Measurements from ENCODE around the gene ZDHHC16.
"Not testable (repeated sequence)": the region's sequence is repeated elsewhere in the genome, so short reads cannot be mapped to it uniquely, and the experiment has no call there.

Gene ZDHHC16

GRCh38 chr10:97423757-97424098, 22.2 kb upstream of the ZDHHC16 start:
- not testable (repeated sequence) for ATAC-seq (replicated peaks); H3K27ac Mint-ChIP-seq; H3K4me3 Mint-ChIP-seq; H3K9me3 Mint-ChIP-seq; DNase-seq; H3K27me3 Mint-ChIP-seq
- H3K36me3 Mint-ChIP-seq: peaks cover 9 to 20% of the 10 kb centered on the region in 2 donors
- H3K4me1 Mint-ChIP-seq: peaks cover 18 to 45% of the 10 kb centered on the region in 2 donors

- H3K9me3 Mint-ChIP-seq: no peaks in the 10 kb centered on the region
- H3K27ac Mint-ChIP-seq: peak within 1 kb of the TSS; percentile 95
- H3K4me1 Mint-ChIP-seq: peaks cover 15 to 40% of the 10 kb centered on the region in 2 donors
- H3K27me3 Mint-ChIP-seq: no peaks in the 10 kb centered on the region
- peak within 1 kb of the TSS; percentile 86 to 89 for H3K4me3 Mint-ChIP-seq
- peaks cover 8 to 20% of the 10 kb centered on the region in 2 donors for H3K36me3 Mint-ChIP-seq
- peak; percentile 97 for DNase-seq
- peak; percentile 91 to 94 for ATAC-seq (replicated peaks)
Observed at GRCh38 chr10:97425964-97426775, 19.8 kb upstream of the ZDHHC16 start, which contains the start of gene PGAM1. Gene PGAM1 (plus strand): TSS chr10:97426191. CDS start chr10:97426308, 117 bp downstream.

- H3K27me3 Mint-ChIP-seq: no peaks in the 10 kb centered on the region
- H3K4me3 Mint-ChIP-seq: peak overlapping the region; percentile 86 to 89
- H3K4me1 Mint-ChIP-seq: peaks cover 13 to 40% of the 10 kb centered on the region in 2 donors
- H3K27ac Mint-ChIP-seq: peak overlapping the region; percentile 95
- ATAC-seq (replicated peaks) (no peak), DNase-seq (no peak)
- H3K36me3 Mint-ChIP-seq: peaks cover 8 to 26% of the 10 kb centered on the region in 2 donors
- no peaks in the 10 kb centered on the region for H3K9me3 Mint-ChIP-seq
Observed at GRCh38 chr10:97426776-97427570, 19.0 kb upstream of the ZDHHC16 start.

GRCh38 chr10:97427571-97428179, 18.3 kb upstream of the ZDHHC16 start:
- H3K27me3 Mint-ChIP-seq: no peaks in the 10 kb centered on the region
- H3K4me3 Mint-ChIP-seq: peak overlapping the region; percentile 86 to 89
- ATAC-seq (replicated peaks): no peak
- H3K4me1 Mint-ChIP-seq: peaks cover 13 to 40% of the 10 kb centered on the region in 2 donors
- peak overlapping the region; percentile 95 for H3K27ac Mint-ChIP-seq
- no peak for DNase-seq
- peaks cover 11 to 28% of the 10 kb centered on the region in 2 donors for H3K36me3 Mint-ChIP-seq
- H3K9me3 Mint-ChIP-seq: no peaks in the 10 kb centered on the region

- ATAC-seq (replicated peaks) (no peak), DNase-seq (no peak)
- H3K4me3 Mint-ChIP-seq: peak overlapping the region; percentile 58 to 62
- peaks cover 10 to 34% of the 10 kb centered on the region in 2 donors for H3K4me1 Mint-ChIP-seq
- no peaks in the 10 kb centered on the region for H3K27me3 Mint-ChIP-seq
- no peaks in the 10 kb centered on the region for H3K9me3 Mint-ChIP-seq
- H3K36me3 Mint-ChIP-seq: peaks cover 13 to 32% of the 10 kb centered on the region in 2 donors
- no peak overlapping the region for H3K27ac Mint-ChIP-seq
Observed at GRCh38 chr10:97428572-97428981, 17.4 kb upstream of the ZDHHC16 start.

- Mint-ChIP-seq H3K4me3 (no peak overlapping the region), H3K9me3 (no peaks in the 10 kb centered on the region), H3K27me3 (no peaks in the 10 kb centered on the region), H3K4me1 (peaks cover 0 to 4% of the 10 kb centered on the region in 2 donors), H3K36me3 (peaks cover 21 to 32% of the 10 kb centered on the region in 2 donors), H3K27ac (no peak overlapping the region)
- ATAC-seq (replicated peaks) (no peak), DNase-seq (no peak)
Observed at GRCh38 chr10:97434055-97434454, 11.9 kb upstream of the ZDHHC16 start.

- no peak overlapping the region for H3K4me3 Mint-ChIP-seq
- H3K36me3 Mint-ChIP-seq: peaks cover 21 to 33% of the 10 kb centered on the region in 2 donors
- H3K27me3 Mint-ChIP-seq: no peaks in the 10 kb centered on the region
- peak; percentile 22 to 33 for ATAC-seq (replicated peaks)
- H3K9me3 Mint-ChIP-seq: no peaks in the 10 kb centered on the region
- no peaks in the 10 kb centered on the region for H3K4me1 Mint-ChIP-seq
- DNase-seq: no peak
- H3K27ac Mint-ChIP-seq: peak overlapping the region; percentile 14
Observed at GRCh38 chr10:97434557-97434956, 11.4 kb upstream of the ZDHHC16 start.

GRCh38 chr10:97435211-97435610, 10.8 kb upstream of the ZDHHC16 start:
- Mint-ChIP-seq H3K36me3 (peaks cover 21 to 36% of the 10 kb centered on the region in 2 donors), H3K9me3 (no peaks in the 10 kb centered on the region), H3K27me3 (no peaks in the 10 kb centered on the region), H3K27ac (no peak overlapping the region), H3K4me3 (no peak overlapping the region), H3K4me1 (no peaks in the 10 kb centered on the region)
- no peak for ATAC-seq (replicated peaks)
- no peak for DNase-seq

GRCh38 chr10:97442277-97442676, 3.7 kb upstream of the ZDHHC16 start:
- H3K9me3 Mint-ChIP-seq: no peaks in the 10 kb centered on the region
- peaks cover 15 to 18% of the 10 kb centered on the region in 2 donors for H3K36me3 Mint-ChIP-seq
- H3K4me3 Mint-ChIP-seq: no peak overlapping the region
- DNase-seq (no peak), ATAC-seq (replicated peaks) (no peak)
- peaks cover 12 to 32% of the 10 kb centered on the region in 2 donors for H3K4me1 Mint-ChIP-seq
- H3K27ac Mint-ChIP-seq: no peak overlapping the region
- H3K27me3 Mint-ChIP-seq: no peaks in the 10 kb centered on the region

GRCh38 chr10:97444212-97444611, 1.8 kb upstream of the ZDHHC16 start:
- ATAC-seq (replicated peaks): no peak
- Mint-ChIP-seq H3K4me1 (peaks cover 16 to 51% of the 10 kb centered on the region in 2 donors), H3K27ac (peak overlapping the region; percentile 70)

GRCh38 chr10:97445357-97445721, 636 bp upstream of the ZDHHC16 start:
- H3K27ac Mint-ChIP-seq: peak overlapping the region; percentile 97
- peak; percentile 2 to 3 for ATAC-seq (replicated peaks)
- peak overlapping the region; percentile 98 to 100 for H3K4me3 Mint-ChIP-seq
- H3K27me3 Mint-ChIP-seq: no peaks in the 10 kb centered on the region
- H3K9me3 Mint-ChIP-seq: no peaks in the 10 kb centered on the region
- H3K4me1 Mint-ChIP-seq: peaks cover 18 to 53% of the 10 kb centered on the region in 2 donors
- no peak for DNase-seq
- peaks cover 18 to 22% of the 10 kb centered on the region in 2 donors for H3K36me3 Mint-ChIP-seq

More at GRCh38 chr10:97444212-97444611, 1.8 kb upstream of the ZDHHC16 start:
- DNase-seq: no peak
- Mint-ChIP-seq H3K27me3 (no peaks in the 10 kb centered on the region), H3K36me3 (peaks cover 15 to 23% of the 10 kb centered on the region in 2 donors), H3K4me3 (peak overlapping the region; percentile 98 to 100), H3K9me3 (no peaks in the 10 kb centered on the region)

GRCh38 chr10:97450828-97451227, 4.9 kb downstream of the ZDHHC16 start:
- Mint-ChIP-seq H3K27ac (peak overlapping the region; percentile 71), H3K9me3 (no peaks in the 10 kb centered on the region), H3K4me1 (peaks cover 17 to 60% of the 10 kb centered on the region in 2 donors), H3K27me3 (no peaks in the 10 kb centered on the region), H3K4me3 (no peak overlapping the region), H3K36me3 (peaks cover 27 to 42% of the 10 kb centered on the region in 2 donors)
- DNase-seq: no peak
- no peak for ATAC-seq (replicated peaks)

- Mint-ChIP-seq H3K27me3 (no peaks in the 10 kb centered on the region), H3K4me3 (no peak overlapping the region), H3K27ac (no peak overlapping the region), H3K36me3 (peaks cover 25 to 43% of the 10 kb centered on the region in 2 donors), H3K4me1 (peaks cover 15 to 52% of the 10 kb centered on the region in 2 donors), H3K9me3 (no peaks in the 10 kb centered on the region)
- DNase-seq (no peak), ATAC-seq (replicated peaks) (peak in 1 of 2 donors; percentile 26)
Observed at GRCh38 chr10:97451605-97452004, 5.6 kb downstream of the ZDHHC16 start.

- no peak for DNase-seq
- Mint-ChIP-seq H3K4me3 (no peak overlapping the region), H3K9me3 (no peaks in the 10 kb centered on the region), H3K27me3 (no peaks in the 10 kb centered on the region), H3K4me1 (peaks cover 15 to 45% of the 10 kb centered on the region in 2 donors), H3K27ac (peak overlapping the region; percentile 9), H3K36me3 (peaks cover 31 to 46% of the 10 kb centered on the region in 2 donors)
- ATAC-seq (replicated peaks): no peak
Observed at GRCh38 chr10:97452352-97452751, 6.4 kb downstream of the ZDHHC16 start.

Measured in stimulated activated naive B cell treated with anti-CD40 and anti-IgM and Interleukin-4, amounts not matched to agents 10 μg/mL and 1 μg/mL and 100 μg/mL, for 72 hours (primary cell).